ENCODE measurements around the gene ANO9.

ANO9 gene

GRCh38 chr11:442611-443081 lies 835 bp upstream of the ANO9 start:
- peak; percentile 14 for DNase-seq (ENCODE audit: extremely low read depth, insufficient read length)
- TF ChIP-seq CTCF (IDR thresholded peaks at IDR 0.05; ENCODE audit: insufficient read depth, low read length, poor library complexity, severe bottlenecking), result no peak
- Histone ChIP-seq H3K36me3 (ENCODE audit: control insufficient read depth, insufficient read depth, low read length) (no peaks in the 10 kb centered on the region), H3K4me3 (replicated peaks; ENCODE audit: low read depth, low read length) (no peak overlapping the region), H3K27me3 (replicated peaks; ENCODE audit: control insufficient read depth, insufficient read depth, low read length) (no peaks in the 10 kb centered on the region)

GRCh38 chr11:441043-441417 lies 781 bp downstream of the ANO9 start:
- TF ChIP-seq CTCF (IDR thresholded peaks at IDR 0.05; ENCODE audit: insufficient read depth, low read length, poor library complexity, severe bottlenecking), result no peak
- Histone ChIP-seq H3K27me3 (replicated peaks; ENCODE audit: control insufficient read depth, insufficient read depth, low read length) (no peaks in the 10 kb centered on the region), H3K4me3 (replicated peaks; ENCODE audit: low read depth, low read length) (peak overlapping the region; percentile 77), H3K36me3 (ENCODE audit: control insufficient read depth, insufficient read depth, low read length) (no peaks in the 10 kb centered on the region)
- DNase-seq (ENCODE audit: extremely low read depth, insufficient read length), result no peak

- Histone ChIP-seq H3K36me3 (ENCODE audit: control insufficient read depth, insufficient read depth, low read length) (no peaks in the 10 kb centered on the region), H3K27me3 (replicated peaks; ENCODE audit: control insufficient read depth, insufficient read depth, low read length) (no peaks in the 10 kb centered on the region), H3K4me3 (replicated peaks; ENCODE audit: low read depth, low read length) (peak overlapping the region; percentile 77)
- peak; percentile 24 for TF ChIP-seq CTCF (IDR thresholded peaks at IDR 0.05; ENCODE audit: insufficient read depth, low read length, poor library complexity, severe bottlenecking)
- no peak for DNase-seq (ENCODE audit: extremely low read depth, insufficient read length)
These were observed 1.5 kb downstream of the ANO9 start for GRCh38 chr11:440065-441042.

GRCh38 chr11:439315-440064 lies 2.3 kb downstream of the ANO9 start:
- no peak for TF ChIP-seq CTCF (IDR thresholded peaks at IDR 0.05; ENCODE audit: insufficient read depth, low read length, poor library complexity, severe bottlenecking)
- H3K27me3 ChIP-seq (replicated peaks; ENCODE audit: control insufficient read depth, insufficient read depth, low read length), result no peaks in the 10 kb centered on the region
- DNase-seq (ENCODE audit: extremely low read depth, insufficient read length), result no peak

GRCh38 chr11:438101-438844 lies 3.5 kb downstream of the ANO9 start:
- no peaks in the 10 kb centered on the region for H3K27me3 ChIP-seq (replicated peaks; ENCODE audit: control insufficient read depth, insufficient read depth, low read length)
- TF ChIP-seq CTCF (IDR thresholded peaks at IDR 0.05; ENCODE audit: insufficient read depth, low read length, poor library complexity, severe bottlenecking), result no peak
- no peaks in the 10 kb centered on the region for H3K36me3 ChIP-seq (ENCODE audit: control insufficient read depth, insufficient read depth, low read length)
- DNase-seq (ENCODE audit: extremely low read depth, insufficient read length), result no peak
- H3K4me3 ChIP-seq (replicated peaks; ENCODE audit: low read depth, low read length), result no peak overlapping the region

More at GRCh38 chr11:439315-440064, 2.3 kb downstream of the ANO9 start:
- Histone ChIP-seq H3K4me3 (replicated peaks; ENCODE audit: low read depth, low read length) (no peak overlapping the region), H3K36me3 (ENCODE audit: control insufficient read depth, insufficient read depth, low read length) (no peaks in the 10 kb centered on the region)

All from GM06990 (cell line).